Activated T-helper 17 cell treated with anti-CD3 and anti-CD28 coated beads, Interleukin-2, amount 50 U/mL, for 72 hours (primary cell): ENCODE measurements around the gene KIRREL2. TPM values are rescaled to one million over a fixed set of nuclear protein-coding genes. Genes with fewer than 3 reads are reported as not detected.
"Not testable (repeated sequence)": the region's sequence is repeated elsewhere in the genome, so short reads cannot be mapped to it uniquely, and the experiment has no call there.

Experiments
- ATAC-seq: fragments of 150-1000 bp; cut with Tn5 transposase; replicated peaks from 2 replicates; pipeline ENCODE4 v1.10.0; 2021; ENCODE audit warnings: mild to moderate bottlenecking, moderate library complexity
- H3K27ac Mint-ChIP-seq: one replicate; pipeline ENCODE4 v1.8.0; 2022; ENCODE audit warnings: mixed read lengths
- H3K27me3 Mint-ChIP-seq: one replicate; pipeline ENCODE4 v1.8.0; 2022; ENCODE audit warnings: mixed read lengths
- H3K36me3 Mint-ChIP-seq: one replicate; pipeline ENCODE4 v1.8.0; 2022; ENCODE audit warnings: low read depth, mild to moderate bottlenecking, mixed read lengths
- H3K4me1 Mint-ChIP-seq: one replicate; pipeline ENCODE4 v1.8.0; 2022; ENCODE audit warnings: mixed read lengths
- H3K4me3 Mint-ChIP-seq: one replicate; pipeline ENCODE4 v1.8.0; 2022; ENCODE audit warnings: mild to moderate bottlenecking, mixed read lengths
- H3K9me3 Mint-ChIP-seq: one replicate; pipeline ENCODE4 v1.8.0; 2022; ENCODE audit warnings: mixed read lengths
- total RNA-seq, 2 donors: library from RNA; stranded (reverse); gene quantifications; one replicate each; pipeline ENCODE4 v1.2.3, GENCODE V29; 2022

The KIRREL2 gene
- total RNA-seq, 2 donors from 2014 or later, result 1.0 to 1.4 TPM

DNA sequence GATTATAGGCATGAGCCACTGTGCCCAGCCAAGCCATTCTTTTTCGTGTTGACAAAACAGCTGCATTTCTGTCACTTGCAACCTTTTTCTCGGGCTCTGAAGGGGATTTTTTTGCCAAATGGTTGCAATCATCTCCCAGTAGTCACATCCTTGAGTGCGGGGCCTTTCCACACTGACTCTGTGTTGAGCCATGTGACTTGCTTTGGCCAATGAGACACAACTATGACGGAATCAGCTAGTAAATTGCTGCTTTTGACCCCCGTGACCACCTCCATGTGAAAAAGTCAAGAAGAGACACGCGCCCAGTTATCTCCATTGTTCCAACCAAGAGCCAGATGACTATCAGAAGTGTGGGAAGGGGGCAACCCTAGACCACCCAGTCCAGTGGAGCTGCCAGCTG is 22.7 kb upstream of the KIRREL2 start:
- Mint-ChIP-seq H3K27me3 (peaks cover 38% of the 10 kb centered on the region), H3K27ac (no peak overlapping the region), H3K36me3 (no peaks in the 10 kb centered on the region), H3K4me3 (no peak overlapping the region), H3K9me3 (no peaks in the 10 kb centered on the region), H3K4me1 (no peaks in the 10 kb centered on the region)
- no peak for ATAC-seq

- H3K4me3 Mint-ChIP-seq, H3K4me1 Mint-ChIP-seq, H3K9me3 Mint-ChIP-seq, H3K36me3 Mint-ChIP-seq, ATAC-seq, H3K27ac Mint-ChIP-seq: not testable (repeated sequence)
- H3K27me3 Mint-ChIP-seq, result peaks cover 32% of the 10 kb centered on the region
Observed at GRCh38 chr19:35836096-35836495, 20.6 kb upstream of the KIRREL2 start.

DNA sequence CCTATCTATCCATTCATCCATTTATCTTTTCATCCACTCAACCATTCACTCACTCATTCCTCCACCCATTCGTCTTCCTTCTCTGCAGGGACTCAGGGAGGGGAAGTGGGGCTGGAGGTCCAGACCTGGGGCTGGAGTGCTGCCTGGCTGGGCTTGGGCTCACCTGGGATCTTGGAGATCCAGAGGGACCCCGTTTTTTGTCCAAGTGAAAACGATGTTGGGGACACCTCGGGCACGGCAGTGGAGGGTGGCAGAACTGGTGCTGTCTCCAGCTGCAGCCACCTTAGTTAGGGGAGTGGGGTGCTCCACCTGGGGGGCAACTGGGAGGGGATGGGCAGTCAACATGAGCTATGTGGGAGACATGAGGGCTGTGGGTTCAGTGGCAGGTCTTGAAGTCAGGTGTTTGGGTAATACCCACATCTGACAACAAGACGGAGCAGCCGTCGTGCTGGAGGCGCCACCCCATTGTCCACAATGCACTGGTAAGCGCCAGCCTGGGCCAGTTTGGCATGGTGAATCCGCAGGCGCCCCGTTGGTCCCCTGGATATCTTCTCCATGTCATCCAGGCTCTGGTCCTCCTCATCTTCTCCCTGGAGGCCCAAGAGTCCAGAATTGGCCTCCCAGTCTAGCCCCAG is 14.6 kb upstream of the KIRREL2 start:
- Mint-ChIP-seq H3K27ac (no peak overlapping the region), H3K27me3 (peaks cover 45% of the 10 kb centered on the region), H3K9me3 (no peaks in the 10 kb centered on the region), H3K36me3 (no peaks in the 10 kb centered on the region), H3K4me1 (peaks cover 12% of the 10 kb centered on the region), H3K4me3 (no peak overlapping the region)
- ATAC-seq, result no peak

- H3K27me3 Mint-ChIP-seq, result peaks cover 42% of the 10 kb centered on the region
- H3K4me1 Mint-ChIP-seq, result peaks cover 12% of the 10 kb centered on the region
- H3K36me3 Mint-ChIP-seq, result no peaks in the 10 kb centered on the region
- H3K27ac Mint-ChIP-seq, result no peak overlapping the region
- H3K4me3 Mint-ChIP-seq, result no peak overlapping the region
- no peaks in the 10 kb centered on the region for H3K9me3 Mint-ChIP-seq
- no peak for ATAC-seq
Observed at GRCh38 chr19:35842666-35843272, 13.9 kb upstream of the KIRREL2 start.

DNA sequence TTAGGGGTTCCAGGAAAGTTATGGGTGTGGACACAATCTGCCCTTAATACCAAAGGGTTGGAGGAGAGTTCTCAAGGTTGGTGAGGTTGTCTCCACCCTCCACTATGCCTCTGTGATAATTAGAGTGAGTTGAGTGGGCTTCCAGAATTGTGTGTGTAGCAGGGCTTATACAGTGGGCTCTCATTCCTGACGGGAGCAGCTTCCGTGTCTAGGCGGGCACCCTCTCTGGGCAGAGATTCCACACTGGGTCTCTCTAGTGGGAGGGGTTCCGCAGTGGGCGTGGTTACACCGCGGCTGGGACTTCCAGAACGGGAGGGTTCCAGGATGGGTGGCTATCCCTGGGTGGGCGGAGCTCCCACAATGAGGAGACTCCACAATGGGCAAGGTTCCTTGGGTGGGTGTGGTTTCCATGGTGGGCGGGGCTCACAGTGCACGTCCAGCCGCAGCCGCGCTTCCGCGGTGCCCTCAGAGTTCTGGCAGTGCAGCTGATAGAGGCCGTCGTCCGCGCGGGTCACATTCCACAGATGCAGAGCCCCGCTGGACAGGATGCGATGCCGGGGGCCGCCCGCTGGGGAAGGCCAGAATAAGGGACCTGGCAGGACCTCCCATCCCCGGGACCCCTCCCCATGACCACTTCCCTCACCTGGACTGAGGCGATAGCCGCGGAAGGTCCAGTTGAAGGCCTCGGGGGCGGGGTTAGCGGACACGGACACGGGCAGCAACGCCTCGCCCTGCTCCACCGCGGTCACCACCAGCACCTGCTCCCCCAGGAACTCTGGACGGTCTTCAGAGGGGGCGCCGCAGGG is 12.8 kb upstream of the KIRREL2 start:
- Mint-ChIP-seq H3K9me3 (no peaks in the 10 kb centered on the region), H3K27me3 (peaks cover 45% of the 10 kb centered on the region), H3K36me3 (no peaks in the 10 kb centered on the region), H3K4me3 (peak overlapping the region; percentile 75), H3K27ac (no peak overlapping the region), H3K4me1 (peaks cover 12% of the 10 kb centered on the region)
- peak; percentile 26 for ATAC-seq

- Mint-ChIP-seq H3K27me3 (peaks cover 48% of the 10 kb centered on the region), H3K9me3 (no peaks in the 10 kb centered on the region)
- no peak for ATAC-seq
Observed at GRCh38 chr19:35844482-35845214, 12.1 kb upstream of the KIRREL2 start.

GRCh38 chr19:35845215-35846037 is 11.3 kb upstream of the KIRREL2 start:
- peaks cover 48% of the 10 kb centered on the region for H3K27me3 Mint-ChIP-seq
- ATAC-seq, result peak; percentile 40

More at GRCh38 chr19:35844482-35845214, 12.1 kb upstream of the KIRREL2 start:
- Mint-ChIP-seq H3K4me3 (peak overlapping the region; percentile 75), H3K4me1 (peaks cover 12% of the 10 kb centered on the region), H3K36me3 (no peaks in the 10 kb centered on the region), H3K27ac (no peak overlapping the region)

GRCh38 chr19:35846038-35846668 is 10.6 kb upstream of the KIRREL2 start:
- ATAC-seq, result no peak
- Mint-ChIP-seq H3K36me3 (no peaks in the 10 kb centered on the region), H3K27ac (no peak overlapping the region), H3K4me3 (peak overlapping the region; percentile 38), H3K4me1 (peaks cover 12% of the 10 kb centered on the region), H3K27me3 (peaks cover 55% of the 10 kb centered on the region), H3K9me3 (no peaks in the 10 kb centered on the region)

More at GRCh38 chr19:35845215-35846037, 11.3 kb upstream of the KIRREL2 start:
- Mint-ChIP-seq H3K36me3 (no peaks in the 10 kb centered on the region), H3K4me1 (peaks cover 12% of the 10 kb centered on the region), H3K27ac (no peak overlapping the region), H3K4me3 (peak overlapping the region; percentile 75), H3K9me3 (no peaks in the 10 kb centered on the region)

DNA sequence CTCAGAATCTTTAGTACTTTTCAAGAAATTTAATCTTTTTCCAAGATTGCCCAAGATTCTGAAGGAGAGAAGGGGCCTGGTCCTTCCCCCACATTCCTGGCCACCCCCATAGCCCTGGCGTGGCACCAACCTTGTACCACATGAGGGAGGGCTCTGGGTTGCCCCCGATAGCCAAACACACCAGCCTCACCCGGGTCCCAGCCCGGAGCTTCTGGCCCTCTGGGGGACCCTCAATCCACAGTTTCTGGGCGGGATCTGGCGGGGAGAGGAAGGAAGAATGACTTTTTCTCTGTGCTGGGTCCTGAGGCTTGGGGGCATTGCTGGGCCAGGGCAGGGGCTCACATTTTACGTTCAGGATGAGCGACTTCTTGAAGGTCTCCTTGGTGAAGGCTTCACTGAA is 8.8 kb upstream of the KIRREL2 start:
- Mint-ChIP-seq H3K27ac (no peak overlapping the region), H3K4me1 (peaks cover 13% of the 10 kb centered on the region), H3K27me3 (peaks cover 53% of the 10 kb centered on the region)

GRCh38 chr19:35848486-35848885 is 8.2 kb upstream of the KIRREL2 start:
- Mint-ChIP-seq H3K36me3 (no peaks in the 10 kb centered on the region), H3K27me3 (peaks cover 53% of the 10 kb centered on the region), H3K4me1 (peaks cover 18% of the 10 kb centered on the region), H3K27ac (no peak overlapping the region), H3K9me3 (no peaks in the 10 kb centered on the region), H3K4me3 (no peak overlapping the region)
- ATAC-seq, result no peak

More for the DNA sequence above, 8.8 kb upstream of the KIRREL2 start:
- Mint-ChIP-seq H3K36me3 (no peaks in the 10 kb centered on the region), H3K4me3 (no peak overlapping the region), H3K9me3 (no peaks in the 10 kb centered on the region)
- ATAC-seq, result no peak

DNA sequence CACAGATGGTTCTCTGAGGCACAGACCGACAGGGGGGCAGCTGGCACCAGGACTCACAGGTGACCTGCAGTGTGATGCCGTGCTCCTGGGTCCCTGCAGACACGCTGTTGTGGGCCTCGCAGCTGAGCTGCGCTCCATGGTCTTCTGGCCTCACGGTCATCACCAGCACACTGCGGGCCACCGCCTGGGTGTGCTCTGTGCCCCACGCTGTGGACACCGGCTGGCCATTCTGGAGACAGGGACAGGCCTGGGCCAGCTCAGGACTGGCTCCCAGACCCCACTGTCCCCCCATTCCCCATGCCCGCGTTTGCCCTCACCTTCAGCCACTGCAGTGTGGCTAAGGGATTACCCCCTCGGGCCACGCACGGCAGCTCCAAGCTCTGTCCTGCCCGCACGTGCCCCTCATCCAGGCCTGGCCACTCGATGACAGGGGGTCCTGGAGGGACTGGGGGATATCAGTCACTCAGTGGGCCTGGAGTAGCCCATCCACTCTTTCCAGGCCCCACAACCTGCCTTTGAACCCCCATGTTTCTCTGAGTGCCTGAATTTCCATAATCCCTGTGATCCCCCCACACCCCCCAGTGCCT is 7.7 kb upstream of the KIRREL2 start:
- peaks cover 18% of the 10 kb centered on the region for H3K4me1 Mint-ChIP-seq
- no peaks in the 10 kb centered on the region for H3K9me3 Mint-ChIP-seq
- H3K4me3 Mint-ChIP-seq, result no peak overlapping the region
- H3K27me3 Mint-ChIP-seq, result peaks cover 50% of the 10 kb centered on the region
- no peak overlapping the region for H3K27ac Mint-ChIP-seq
- ATAC-seq, result no peak
- H3K36me3 Mint-ChIP-seq, result no peaks in the 10 kb centered on the region

- Mint-ChIP-seq H3K4me1 (peaks cover 6% of the 10 kb centered on the region), H3K36me3 (no peaks in the 10 kb centered on the region), H3K27ac (no peak overlapping the region), H3K9me3 (no peaks in the 10 kb centered on the region), H3K27me3 (peaks cover 49% of the 10 kb centered on the region), H3K4me3 (no peak overlapping the region)
- no peak for ATAC-seq
Observed at GRCh38 chr19:35851213-35852028, 5.3 kb upstream of the KIRREL2 start.
